HL-60/S4 (cell line): ENCODE data around the gene TSR3.

Experiments
- in situ Hi-C: fragments of 300-500 bp; cut with MboI; formaldehyde crosslinking; loops from 2 replicates; pipeline ENCODE4 v1.14.3; 2022; ENCODE audit warnings: low sequenced_read_pairs

TSR3 gene

DNA sequence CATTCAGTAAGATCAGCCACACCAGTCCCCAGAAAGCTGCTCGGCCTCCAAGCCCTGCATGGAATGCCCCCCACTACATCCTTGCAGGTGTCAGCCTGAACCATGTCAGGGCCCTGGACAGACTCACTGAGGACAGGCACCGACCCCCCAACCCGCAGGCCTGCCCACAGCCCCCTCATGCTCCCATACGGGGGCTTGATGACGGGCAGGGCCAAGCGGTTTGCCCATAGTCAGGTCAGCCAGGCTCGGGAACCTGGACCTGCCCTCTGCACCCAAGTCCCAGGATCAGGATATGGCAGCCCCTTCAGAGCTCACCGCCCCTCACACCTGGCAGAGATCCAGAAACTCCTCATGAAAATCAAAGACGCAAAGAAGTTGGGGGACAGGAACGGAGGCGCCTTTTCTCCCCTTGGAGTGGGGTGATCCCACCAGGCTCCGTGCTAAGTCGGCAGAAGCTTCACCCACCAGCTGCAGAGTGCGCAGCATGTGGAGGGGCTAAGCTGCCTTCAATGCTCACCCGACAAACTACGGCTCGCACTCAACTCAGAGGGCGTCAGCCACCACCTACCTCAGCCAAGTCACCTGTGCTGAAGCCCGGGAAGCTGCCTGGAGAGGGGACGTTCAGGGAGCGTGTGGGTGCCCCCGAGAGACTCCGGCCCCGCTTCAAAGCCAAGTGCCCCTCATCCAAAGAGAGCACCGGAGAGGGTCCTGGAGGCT is 26.6 kb upstream of the TSR3 start:
- in situ Hi-C loops, result no loop called here

DNA sequence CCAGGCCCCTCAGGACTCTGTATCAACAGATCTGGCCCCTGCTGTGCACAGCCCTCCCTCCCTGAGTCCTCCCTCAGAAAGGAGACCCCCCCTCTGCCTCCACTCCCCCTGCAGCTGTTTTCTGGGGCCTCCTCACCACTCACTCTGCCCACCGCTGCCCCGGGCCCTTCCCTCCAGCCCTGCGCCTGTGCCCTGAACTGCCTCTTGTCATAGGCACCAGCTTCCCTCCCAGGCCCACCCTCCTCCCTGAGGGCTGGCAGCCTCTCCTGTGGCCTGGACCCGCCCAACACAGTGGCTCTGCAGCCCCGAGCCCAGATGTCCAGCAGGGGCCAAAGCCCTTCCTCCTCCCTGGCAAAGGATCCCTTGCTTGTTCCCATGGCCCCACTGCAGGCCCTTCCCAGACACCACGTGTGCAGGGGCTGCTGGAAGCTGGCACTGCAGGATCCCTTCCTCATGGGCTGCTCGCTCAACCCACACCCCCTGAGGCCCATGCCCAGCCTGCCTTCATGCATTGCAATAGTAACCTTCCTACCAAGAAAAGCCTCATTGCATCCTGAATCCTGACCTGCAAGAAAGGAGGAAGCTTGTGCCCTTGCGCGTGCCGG is 25.8 kb upstream of the TSR3 start:
- in situ Hi-C loops, result no loop called here

DNA sequence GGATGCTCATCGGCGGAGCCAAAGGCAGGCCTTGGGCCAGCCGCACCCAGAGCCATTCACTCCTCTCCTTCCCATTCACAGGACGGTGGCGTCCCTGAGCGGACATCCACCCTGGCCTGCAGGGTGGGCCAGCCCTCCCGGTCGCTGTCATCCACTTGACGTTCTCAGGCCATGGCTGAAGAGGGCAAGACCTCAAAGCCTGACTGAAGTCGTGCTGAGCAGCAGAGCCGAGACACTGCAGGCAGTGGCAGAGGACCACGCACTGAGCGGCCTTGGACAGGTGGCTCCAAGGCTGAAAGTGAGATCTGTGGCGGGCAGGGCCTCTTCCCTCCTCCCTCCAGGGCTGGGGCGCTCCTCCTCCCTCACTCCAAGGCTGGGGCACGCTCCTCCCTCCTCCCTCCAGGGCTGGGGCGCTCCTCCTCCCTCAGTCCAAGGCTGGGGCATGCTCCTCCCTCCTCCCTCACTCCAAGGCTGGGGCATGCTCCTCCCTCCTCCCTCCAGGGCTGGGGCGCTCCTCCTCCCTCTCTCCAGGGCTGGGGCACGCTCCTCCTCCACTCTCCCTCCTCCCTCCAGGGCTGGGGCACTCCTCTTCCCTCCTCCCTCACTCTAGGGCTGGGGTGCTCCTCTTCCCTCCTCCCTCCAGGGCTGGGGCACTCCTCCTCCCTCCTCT is 24.2 kb upstream of the TSR3 start:
- in situ Hi-C loops, result no loop called here

DNA sequence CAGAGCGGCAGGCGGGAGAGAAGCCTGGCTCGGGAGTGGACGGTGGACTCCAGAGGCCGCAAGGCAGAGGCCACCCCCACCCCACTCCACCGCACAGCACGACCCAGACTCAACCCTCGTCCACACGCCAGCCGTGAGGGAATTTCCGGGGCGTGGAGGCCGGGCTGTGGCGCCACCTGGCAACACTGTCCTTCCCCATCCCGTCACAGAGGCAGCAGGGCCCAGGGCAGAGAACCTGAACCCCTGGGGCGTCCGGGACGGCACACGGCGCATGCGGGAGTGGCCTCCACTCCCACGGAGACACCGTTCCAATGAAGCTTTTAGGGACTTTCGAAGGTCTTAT is 23.6 kb upstream of the TSR3 start:
- in situ Hi-C loops, result no loop called here

DNA sequence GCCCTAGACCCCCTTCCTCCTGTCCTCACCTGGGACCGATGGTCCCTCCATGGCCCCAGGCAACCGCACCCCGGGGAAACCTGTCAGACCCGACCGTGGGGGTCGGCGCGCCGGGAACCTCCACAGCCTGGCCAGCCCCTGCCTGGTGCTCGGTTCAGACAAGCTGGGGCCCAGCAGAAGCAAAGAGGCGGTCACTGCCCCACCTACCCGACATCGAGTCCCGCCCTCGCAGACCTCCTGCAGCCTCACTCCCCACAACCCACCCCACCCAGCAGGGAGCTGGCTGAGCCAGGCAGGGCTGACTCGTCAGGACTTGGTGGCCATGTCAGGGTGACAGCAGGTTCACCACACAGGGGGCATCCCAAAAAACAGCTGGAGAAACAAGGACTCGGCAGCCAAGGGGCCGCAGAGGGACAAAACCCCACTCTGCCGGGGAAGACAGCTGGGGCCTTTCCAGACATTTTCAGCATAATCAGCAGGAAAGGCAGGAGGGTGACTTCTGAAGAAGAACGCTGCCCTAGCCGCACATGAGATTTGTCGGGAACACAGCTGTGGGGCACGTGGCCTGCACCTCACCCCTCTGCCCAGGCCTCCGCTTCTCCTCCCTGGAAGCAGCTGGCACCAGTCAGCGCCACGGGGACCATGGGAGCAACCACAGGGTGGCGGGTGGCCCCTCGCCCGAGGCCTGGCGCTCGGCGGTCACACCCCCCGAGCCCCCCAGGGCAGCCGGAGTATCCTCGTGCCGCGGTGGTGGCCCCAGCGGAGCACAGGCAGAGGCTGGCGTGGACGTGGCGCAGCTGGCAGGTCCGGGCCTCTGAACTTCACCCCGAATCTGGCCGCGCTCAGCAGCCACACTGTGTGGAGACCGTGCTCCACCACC is 23.0 kb upstream of the TSR3 start:
- in situ Hi-C loops, result no loop called here

DNA sequence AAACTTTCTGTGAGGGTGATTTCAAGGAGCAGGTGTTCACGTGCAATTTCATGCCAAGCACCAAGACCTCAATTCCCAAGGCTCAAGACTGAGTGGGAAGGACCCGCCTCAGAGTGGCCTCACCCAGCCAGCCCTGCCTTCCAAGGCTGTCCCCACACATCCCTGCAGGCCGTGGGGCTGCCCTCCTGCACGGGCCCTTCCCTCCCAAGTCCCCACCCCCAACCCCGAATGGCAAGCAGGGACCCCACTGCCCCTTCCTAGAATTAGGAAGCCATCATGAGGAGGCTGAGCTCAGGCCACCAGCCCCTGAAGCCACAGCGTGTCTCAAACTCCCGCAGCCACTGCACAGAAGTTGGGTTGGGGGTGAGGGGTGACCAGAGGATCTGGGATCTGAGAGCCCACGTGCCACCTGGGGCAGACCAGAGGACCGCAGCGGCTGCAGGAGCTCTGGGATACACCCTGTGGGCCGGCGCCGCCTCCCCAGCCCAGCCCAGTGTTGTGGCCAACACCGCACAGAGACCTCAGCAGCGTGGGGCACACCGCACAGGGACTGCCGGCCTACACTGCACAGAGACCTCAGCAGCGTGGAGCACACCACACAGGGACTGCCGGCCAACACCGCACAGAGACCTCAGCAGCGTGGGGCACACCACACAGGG is 20.7 kb upstream of the TSR3 start:
- in situ Hi-C loops, result no loop called here

DNA sequence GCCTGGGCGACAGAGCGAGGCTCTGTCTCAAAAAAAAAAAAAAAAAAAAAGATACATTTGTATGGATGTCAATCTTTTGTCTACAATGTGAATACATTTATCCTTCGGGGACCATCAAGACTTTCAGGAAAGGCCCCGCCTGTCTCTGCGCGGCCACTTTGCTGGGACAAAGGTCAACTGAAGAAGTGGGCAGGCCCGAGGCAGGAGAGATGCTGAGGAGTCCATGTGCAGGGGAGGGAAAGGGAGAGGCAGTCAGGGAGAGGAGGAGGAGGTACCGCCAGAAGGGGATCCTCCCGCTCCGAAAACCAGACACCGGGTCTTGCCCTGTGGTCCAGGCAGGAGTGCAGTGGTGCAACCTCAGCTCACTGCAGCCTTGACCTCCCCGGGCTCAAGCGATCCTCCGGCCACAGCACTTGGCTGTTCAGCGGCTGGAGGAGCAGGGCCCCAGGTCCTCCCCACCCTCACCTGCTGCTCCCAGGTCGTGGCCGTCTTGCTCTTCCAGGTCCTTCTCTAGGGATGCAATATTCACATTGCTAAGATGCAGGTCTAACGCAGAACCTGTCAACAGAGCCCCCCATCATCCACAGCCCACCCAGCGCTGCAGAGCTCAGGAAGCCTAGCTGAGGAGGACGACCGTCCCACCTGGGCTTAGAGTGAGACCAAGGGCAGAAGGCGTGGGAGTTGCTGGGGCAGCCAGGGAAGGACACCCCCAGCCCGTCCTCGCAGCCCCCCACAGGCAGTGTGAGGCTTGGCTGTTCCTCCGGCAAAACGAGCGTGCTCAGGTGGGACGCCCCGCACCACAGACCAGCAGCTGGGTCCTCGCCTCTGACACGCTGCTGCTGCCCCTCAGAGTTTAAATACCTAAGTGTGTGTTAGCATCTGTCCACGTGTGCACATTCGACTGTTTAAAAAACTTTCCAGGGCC is 19.6 kb upstream of the TSR3 start:
- in situ Hi-C loops, result no loop called here

DNA sequence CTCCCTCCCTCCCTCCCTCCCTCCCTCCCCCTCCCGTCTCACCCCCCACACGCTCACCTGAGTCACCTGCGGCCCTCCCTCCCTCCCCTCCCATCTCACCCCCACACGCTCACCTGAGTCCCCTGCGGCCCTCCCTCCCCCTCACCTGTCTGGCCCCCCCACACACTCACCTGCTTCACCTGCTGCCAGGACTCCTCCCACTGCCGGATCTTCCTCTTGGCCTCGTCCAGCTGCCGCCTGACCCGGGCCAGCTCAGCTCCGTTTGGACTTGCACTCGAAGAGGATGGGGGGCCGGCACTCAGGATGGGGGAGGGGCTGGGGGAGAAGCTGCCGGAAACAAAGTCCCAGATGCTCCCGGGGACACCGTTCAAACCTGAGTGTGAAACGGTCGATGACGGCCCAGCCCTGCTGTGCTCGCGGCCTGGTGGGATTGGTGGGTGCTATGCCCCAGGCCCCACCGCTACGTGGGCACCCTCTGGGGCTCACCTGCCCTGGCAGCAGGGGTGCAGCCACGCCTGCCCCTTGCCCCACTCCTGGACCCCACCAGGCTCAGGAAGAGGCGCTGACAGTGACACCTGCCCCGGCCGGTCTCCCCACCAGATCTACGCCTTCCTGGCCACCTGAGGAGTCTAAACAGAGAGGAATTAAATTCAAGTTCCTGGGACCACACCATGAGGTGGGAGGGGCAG is 16.0 kb upstream of the TSR3 start:
- in situ Hi-C loops, result no loop called here

DNA sequence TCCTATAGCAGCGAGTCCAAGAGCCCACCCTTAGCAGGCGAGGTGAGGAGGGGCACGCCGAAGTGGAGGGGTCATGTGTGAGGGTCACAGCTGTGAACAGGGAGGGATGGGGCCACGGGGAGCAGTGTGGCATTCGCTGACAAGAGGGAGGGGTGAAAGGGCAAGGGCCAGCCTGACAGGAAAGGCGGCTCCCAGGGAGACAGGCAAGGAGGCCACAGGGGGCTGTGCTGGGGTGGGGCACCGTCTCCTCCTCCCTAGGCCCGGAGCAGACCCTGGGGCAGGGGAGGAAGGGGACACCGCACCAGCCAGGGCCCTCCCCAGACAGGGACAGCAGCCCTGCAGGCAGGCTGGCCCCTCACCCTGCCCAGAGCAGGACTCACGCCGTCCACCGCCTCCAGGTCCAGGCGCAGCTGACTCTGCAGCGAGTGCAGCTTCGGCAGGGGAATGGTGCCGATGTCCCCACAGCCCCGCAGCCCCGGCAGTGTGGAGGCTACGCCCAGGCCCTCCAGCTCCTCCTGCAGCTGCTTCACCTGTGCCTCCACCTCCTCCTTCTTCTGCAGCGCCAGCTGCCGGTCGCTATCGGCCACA is 15.1 kb upstream of the TSR3 start:
- in situ Hi-C loops, result no loop called here

DNA sequence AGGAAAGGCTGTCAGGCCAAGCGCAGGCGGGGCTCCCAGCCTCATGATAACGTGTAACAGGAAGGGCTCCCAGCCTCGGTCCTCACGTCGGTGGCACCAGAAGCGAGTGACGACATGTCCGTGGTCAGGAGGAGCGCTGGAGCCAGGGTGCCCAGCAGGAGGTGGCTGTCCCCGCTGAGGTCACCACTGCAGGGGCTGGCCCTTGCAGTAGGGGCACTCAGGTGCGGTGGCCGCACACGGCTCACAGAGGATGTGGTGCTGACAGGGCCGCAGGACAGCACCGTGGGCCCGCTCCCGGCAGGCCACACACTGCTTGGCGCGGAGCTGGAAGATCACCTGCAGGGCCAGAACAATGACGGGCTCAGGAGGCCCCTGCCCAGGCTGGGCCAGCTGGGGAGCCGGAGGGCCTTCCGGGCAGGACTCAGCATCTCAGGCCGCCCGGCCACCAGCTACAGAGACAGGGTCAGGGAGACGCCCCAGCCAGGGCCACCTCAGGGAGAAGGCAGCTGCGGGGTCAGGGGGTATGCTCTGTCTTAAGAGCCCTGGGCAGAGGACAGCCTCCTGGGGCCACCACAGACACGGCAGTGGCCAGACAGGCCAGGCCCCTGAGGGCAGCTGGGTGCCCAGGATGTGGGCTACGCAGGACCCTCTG is 14.5 kb upstream of the TSR3 start:
- in situ Hi-C loops, result no loop called here

DNA sequence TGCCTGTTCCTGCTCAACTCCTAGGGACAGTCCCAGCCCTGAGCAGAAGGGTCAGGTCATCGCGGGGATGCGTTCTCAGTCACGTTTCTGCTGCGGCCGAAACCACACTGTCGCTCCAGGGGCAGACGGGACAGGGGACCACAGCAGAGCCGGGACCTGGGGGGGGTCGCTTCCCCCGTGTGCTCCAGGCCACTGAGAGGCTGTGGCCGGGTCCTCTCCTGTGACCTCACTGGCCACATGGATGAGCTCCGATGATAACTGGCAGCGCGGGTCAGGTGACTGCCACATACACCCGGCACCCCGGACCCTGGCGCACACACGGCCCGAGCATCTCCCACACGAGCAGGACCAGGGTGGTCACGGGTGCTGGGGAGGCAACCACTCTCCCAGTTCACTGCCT is 12.8 kb upstream of the TSR3 start:
- in situ Hi-C loops, result no loop called here

DNA sequence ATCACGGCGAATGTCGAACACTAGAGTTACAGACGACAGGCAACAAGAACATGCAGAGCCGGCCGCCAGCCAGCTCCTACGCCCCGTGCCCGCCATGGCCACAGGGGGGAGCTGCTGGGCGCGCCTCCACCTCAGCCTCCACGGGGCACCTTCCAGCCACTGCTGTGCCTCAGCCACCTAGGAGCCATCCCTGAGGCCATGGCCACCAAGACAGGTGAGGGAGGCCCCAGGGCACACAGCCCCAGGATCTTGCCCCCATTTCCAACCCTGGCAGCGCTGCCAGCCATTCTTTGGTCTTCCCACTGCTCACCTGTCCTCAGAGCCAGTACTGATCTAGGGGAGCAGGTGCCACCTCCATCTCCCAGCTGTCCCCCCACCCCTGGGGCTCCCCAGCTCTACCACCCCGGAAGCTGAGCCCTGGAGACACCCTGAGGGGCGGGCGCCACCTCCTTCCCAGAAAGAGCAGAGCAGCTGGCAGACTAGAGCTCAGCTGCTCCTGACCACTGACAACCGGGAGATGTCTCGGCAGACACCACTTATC is 11.9 kb upstream of the TSR3 start:
- in situ Hi-C loops, result no loop called here

DNA sequence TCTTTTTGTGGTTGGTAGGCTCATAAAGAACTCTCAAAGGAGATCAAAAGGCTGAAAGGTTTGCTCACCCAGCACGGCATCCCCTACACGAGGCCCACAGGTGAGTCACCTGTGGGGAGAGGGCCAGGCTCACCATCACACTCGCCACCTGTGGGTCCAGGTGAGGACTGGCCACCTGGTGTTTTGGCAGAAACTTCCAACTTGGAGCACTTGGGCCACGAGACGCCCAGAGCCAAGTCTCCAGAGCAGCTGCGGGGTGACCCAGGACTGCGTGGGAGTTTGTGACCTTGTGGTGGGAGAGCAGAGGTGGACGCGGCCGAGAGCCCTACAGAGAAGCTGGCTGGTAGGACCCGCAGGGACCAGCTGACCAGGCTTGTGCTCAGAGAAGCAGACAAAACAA is 11.1 kb upstream of the TSR3 start:
- in situ Hi-C loops, result no loop called here

DNA sequence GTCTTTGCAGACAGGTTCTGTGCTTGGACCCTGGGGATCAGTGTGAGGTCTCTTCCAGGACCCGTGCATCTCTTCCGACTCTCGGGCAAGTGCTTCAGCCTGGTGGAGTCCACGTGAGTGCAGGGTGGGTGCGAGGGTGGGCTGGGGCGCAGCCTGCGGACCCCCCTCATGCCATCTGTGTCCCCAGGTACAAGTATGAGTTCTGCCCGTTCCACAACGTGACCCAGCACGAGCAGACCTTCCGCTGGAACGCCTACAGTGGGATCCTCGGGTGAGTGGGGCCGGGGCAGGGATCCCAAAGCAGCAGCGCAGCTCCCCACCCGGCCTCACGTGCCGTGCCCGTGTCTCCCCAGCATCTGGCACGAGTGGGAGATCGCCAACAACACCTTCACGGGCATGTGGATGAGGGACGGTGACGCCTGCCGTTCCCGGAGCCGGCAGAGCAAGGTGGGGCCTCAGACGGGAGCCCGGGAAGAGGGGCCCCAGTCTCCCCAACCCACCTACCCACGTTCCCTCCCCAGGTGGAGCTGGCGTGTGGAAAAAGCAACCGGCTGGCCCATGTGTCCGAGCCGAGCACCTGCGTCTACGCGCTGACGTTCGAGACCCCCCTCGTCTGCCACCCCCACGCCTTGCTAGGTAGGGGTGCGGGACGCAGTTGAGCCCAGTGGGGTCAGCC is 10.1 kb upstream of the TSR3 start:
- in situ Hi-C loops, result no loop called here

DNA sequence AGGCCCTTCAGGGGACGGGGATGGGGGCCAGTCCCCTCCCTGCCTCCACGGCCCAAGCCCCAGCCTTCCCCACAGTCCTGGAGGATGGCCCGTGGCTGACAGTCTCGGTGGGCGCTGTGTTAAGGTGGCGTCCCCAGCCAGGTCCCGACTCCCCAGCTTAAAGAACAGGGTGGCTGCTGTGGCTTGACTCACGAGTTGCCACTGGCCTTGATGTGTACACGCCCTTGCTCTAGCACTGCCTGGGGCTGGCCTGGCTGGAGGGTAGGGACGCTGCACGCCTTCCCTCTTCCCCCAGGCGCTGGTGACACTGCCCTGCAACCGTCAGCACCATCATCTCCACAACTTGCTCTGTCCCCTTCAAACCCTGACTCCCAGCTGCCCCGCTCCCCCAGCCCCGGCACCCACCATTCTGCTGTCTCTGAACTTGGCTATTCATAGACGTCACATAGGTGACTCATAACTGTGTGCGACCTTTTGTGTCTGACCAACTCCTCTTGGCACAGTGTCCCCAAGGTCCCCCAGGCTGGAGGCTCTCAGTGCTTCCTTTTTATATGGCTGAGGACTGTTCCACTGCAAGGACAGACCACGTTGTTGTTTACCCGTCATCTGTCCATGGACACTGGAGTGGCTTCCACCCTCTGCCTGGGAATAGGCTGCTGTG is 6.4 kb upstream of the TSR3 start:
- in situ Hi-C loops, result no loop called here

DNA sequence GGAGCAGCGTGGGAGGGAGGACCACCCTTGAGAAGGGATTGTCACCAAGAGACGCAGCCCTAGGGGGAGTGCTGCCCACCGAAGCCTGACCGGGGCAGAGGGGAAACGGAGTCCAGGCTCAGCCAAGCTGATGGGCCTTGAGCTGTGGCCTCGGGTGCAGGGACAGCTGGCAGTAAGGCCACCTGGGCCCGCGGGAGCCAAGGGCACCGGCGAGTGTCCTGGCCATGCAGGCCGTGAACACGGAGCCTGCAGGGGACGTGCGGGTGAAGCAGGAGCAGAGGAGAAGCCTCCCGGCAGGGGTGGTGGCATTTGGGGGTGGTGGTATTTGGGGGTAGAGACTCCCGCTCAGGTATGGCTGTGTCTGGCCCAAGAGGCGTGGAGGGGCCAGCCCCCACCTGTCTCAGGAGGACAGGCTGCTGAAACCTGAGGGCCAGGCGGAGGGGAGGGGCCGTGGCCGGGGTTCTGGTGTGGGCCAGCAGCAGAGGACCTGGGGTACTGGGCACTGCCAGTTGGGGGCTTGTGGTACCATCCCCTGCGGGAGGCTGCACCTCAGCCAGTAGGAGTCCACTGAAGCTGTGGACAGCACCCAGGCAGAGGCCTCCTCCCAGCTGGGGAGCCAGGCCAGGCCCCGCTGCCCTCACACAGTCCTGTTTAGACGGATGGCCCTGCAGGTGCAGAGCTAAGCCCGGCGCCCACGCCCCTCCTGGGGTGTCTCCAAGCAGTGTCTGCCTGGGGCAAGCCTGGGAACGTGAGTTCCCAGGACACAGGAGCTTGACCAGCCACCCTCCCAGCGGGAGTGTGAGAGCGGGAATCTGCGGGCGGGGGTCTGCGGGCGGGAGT is 4.6 kb upstream of the TSR3 start:
- in situ Hi-C loops, result no loop called here
